ENCODE measurements around the gene GPR55.

GPR55 gene

GRCh38 chr2:230905448-230906421 lies 19.3 kb downstream of the GPR55 start:
- H3K27ac ChIP-seq = no peak overlapping the region
- TF ChIP-seq ZFX (IDR thresholded peaks at IDR 0.05) (no peak), CTCF (conservative IDR thresholded peaks at IDR 0.05) (no peak)

GRCh38 chr2:230904856-230905447 lies 20.1 kb downstream of the GPR55 start:
- TF ChIP-seq ZFX (IDR thresholded peaks at IDR 0.05) (no peak), CTCF (conservative IDR thresholded peaks at IDR 0.05) (no peak)
- no peak overlapping the region for H3K27ac ChIP-seq

GRCh38 chr2:230903231-230904150 lies 21.6 kb downstream of the GPR55 start:
- no peak overlapping the region for H3K27ac ChIP-seq
- no peak for TF ChIP-seq ZFX (IDR thresholded peaks at IDR 0.05)
- no peak for TF ChIP-seq CTCF (conservative IDR thresholded peaks at IDR 0.05)

- no peak overlapping the region for H3K27ac ChIP-seq
Measured at GRCh38 chr2:230902180-230902899, 22.7 kb downstream of the GPR55 start.

GRCh38 chr2:230901006-230901405 lies 24.0 kb downstream of the GPR55 start:
- no peak for TF ChIP-seq ZFX (IDR thresholded peaks at IDR 0.05)
- TF ChIP-seq CTCF (conservative IDR thresholded peaks at IDR 0.05) = no peak
- H3K27ac ChIP-seq = no peak overlapping the region

More at GRCh38 chr2:230902180-230902899, 22.7 kb downstream of the GPR55 start:
- TF ChIP-seq ZFX (IDR thresholded peaks at IDR 0.05) (no peak), CTCF (conservative IDR thresholded peaks at IDR 0.05) (peak; percentile 85)

- H3K27ac ChIP-seq = no peak overlapping the region
- no peak for TF ChIP-seq ZFX (IDR thresholded peaks at IDR 0.05)
- TF ChIP-seq CTCF (conservative IDR thresholded peaks at IDR 0.05) = no peak
Measured at GRCh38 chr2:230900336-230900995, 24.6 kb downstream of the GPR55 start.

Data from C4-2B (cell line).